Measurements from ENCODE around the gene FBLN2.
"Not testable (repeated sequence)": the region's sequence is repeated elsewhere in the genome, so short reads cannot be mapped to it uniquely, and the experiment has no call there.

The FBLN2 gene

GRCh38 chr3:13550791-13551360, 2.0 kb downstream of the FBLN2 start:
- no peak for DNase-seq

- no peak for DNase-seq
Observed at GRCh38 chr3:13552857-13553652, 4.1 kb downstream of the FBLN2 start.

GRCh38 chr3:13553686-13554085, 4.8 kb downstream of the FBLN2 start:
- DNase-seq = no peak

- DNase-seq = no peak
Observed at GRCh38 chr3:13555753-13556152, 6.8 kb downstream of the FBLN2 start.

GRCh38 chr3:13556207-13556606, 7.3 kb downstream of the FBLN2 start:
- DNase-seq = no peak

- DNase-seq = no peak
Observed at GRCh38 chr3:13556917-13557316, 8.0 kb downstream of the FBLN2 start.

- DNase-seq = no peak
Observed at GRCh38 chr3:13557417-13557816, 8.5 kb downstream of the FBLN2 start.

- DNase-seq = no peak
Observed at GRCh38 chr3:13557926-13558325, 9.0 kb downstream of the FBLN2 start.

GRCh38 chr3:13558651-13559050, 9.7 kb downstream of the FBLN2 start:
- no peak for DNase-seq

- DNase-seq = no peak
Observed at GRCh38 chr3:13559764-13560525, 11.0 kb downstream of the FBLN2 start.

- DNase-seq = no peak
Observed at GRCh38 chr3:13561376-13561775, 12.5 kb downstream of the FBLN2 start.

GRCh38 chr3:13561967-13562366, 13.0 kb downstream of the FBLN2 start:
- no peak for DNase-seq

- not testable (repeated sequence) for DNase-seq
Observed at GRCh38 chr3:13562421-13562820, 13.5 kb downstream of the FBLN2 start.

GRCh38 chr3:13563321-13563720, 14.4 kb downstream of the FBLN2 start:
- no peak for DNase-seq

GRCh38 chr3:13563911-13564310, 15.0 kb downstream of the FBLN2 start:
- no peak for DNase-seq

- DNase-seq = no peak
Observed at GRCh38 chr3:13564751-13565560, 16.0 kb downstream of the FBLN2 start.

- no peak for DNase-seq
Observed at GRCh38 chr3:13565581-13566452, 16.9 kb downstream of the FBLN2 start.

GRCh38 chr3:13566453-13566748, 17.5 kb downstream of the FBLN2 start:
- no peak for DNase-seq

- DNase-seq = no peak
Observed at GRCh38 chr3:13566769-13567310, 17.9 kb downstream of the FBLN2 start.

GRCh38 chr3:13567684-13568514, 19.0 kb downstream of the FBLN2 start:
- no peak for DNase-seq

- DNase-seq = no peak
Observed at GRCh38 chr3:13568515-13569028, 19.6 kb downstream of the FBLN2 start.

Measured in DMS53 (cell line).